Upper lobe of left lung (tissue), 4 donors: ENCODE data around the gene CFHR4.

ENCODE experiments used
- CTCF ChIP-seq, 6 experiments: fragments of 450-650 bp in 4 of 6; fragments of 200-600 bp in 2 of 6; sonication (generic) in 2 of 6; IDR thresholded peaks; one replicate each; pipeline ENCODE4 v1.5.1; 2016 to 2019; ENCODE audit warnings: antibody characterized with exemption in 6 of 6
- EP300 ChIP-seq, 4 donors: sonication (generic); formaldehyde crosslinking; IDR thresholded peaks; one replicate each; pipeline ENCODE4 v1.5.1; 2017; ENCODE audit warnings: antibody characterized with exemption in 4 of 4, control low read depth in 2 of 4
- POLR2A ChIP-seq, 4 donors: fragments of 450-650 bp; IDR thresholded peaks; one replicate each; pipeline ENCODE4 v1.5.1; 2016 to 2017; ENCODE audit warnings: antibody characterized with exemption in 4 of 4, mild to moderate bottlenecking in 2 of 4
- POLR2AphosphoS5 ChIP-seq, 2 donors: sonication (generic); formaldehyde crosslinking; IDR thresholded peaks; one replicate each; pipeline ENCODE4 v1.5.1; 2017; ENCODE audit warnings: antibody characterized with exemption in 2 of 2

GRCh38 chr1:196860323-196860884 is 27.4 kb upstream of the CFHR4 start:
- TF ChIP-seq CTCF (IDR thresholded peaks at IDR 0.05), result no peak
- TF ChIP-seq EP300 (IDR thresholded peaks at IDR 0.05), result no peak
- no peak for TF ChIP-seq POLR2A (IDR thresholded peaks at IDR 0.05)
- no peak for TF ChIP-seq POLR2AphosphoS5 (IDR thresholded peaks at IDR 0.05)
